T47D (cell line): ENCODE measurements around the gene PNMA8A.

ENCODE experiments used
- DNase-seq, 2 experiments: peaks; one replicate each; pipeline versions ENCODE4 v3.0.0 to v3.0.0-alpha.2; 2011 to 2012; ENCODE audit warnings: low read depth in 1 of 2, low spot score in 1 of 2
- JUND ChIP-seq: IDR thresholded peaks from 2 replicates; pipeline ENCODE4 v1.6.1; 2012; ENCODE audit warnings: low read depth
- in situ Hi-C: cut with HindIII; loops from 2 replicates; pipeline ENCODE4 v1.10.0; 2016; ENCODE audit warnings: low sequenced_read_pairs, low pct_unique_long_range_greater_than_20kb

The PNMA8A gene

GRCh38 chr19:46469541-46470185, 1.7 kb downstream of the PNMA8A start:
- no peak for DNase-seq
- no peak for TF ChIP-seq JUND
- in situ Hi-C loops = no loop called here

DNA sequence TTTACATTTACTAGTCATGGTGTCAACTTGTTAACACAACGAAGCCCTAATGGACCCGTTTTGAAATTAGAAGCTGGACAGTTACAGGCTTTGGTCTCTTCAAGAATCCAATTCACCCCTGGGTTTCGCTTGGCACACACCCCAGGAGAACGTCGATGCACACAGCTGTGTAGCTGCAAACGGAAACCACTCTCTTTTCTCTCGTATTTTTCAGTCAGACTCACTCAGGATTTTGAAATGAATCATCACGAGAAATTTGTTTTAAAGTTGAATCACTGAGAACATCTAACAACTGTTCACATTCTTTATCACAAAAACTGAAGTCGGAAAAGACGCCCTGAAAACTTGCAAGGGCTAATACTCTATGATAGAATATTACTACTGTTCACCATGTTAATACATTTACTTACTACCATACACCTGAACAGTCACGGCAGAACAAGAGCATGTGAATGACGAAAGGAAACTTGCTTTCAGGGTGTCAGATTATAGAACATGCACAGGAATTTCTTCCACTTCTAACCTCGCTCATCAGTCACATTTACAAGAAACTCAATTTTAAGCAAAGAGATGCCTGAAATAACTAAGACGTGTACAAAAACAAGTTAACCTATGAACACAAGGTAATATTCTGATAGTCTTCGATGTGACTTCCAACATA, 4.7 kb downstream of the PNMA8A start:
- in situ Hi-C loops = no loop called here
- DNase-seq = no peak
- no peak for TF ChIP-seq JUND

GRCh38 chr19:46463516-46463915, 7.8 kb downstream of the PNMA8A start:
- no peak for TF ChIP-seq JUND
- in situ Hi-C loops = no loop called here
- no peak for DNase-seq

GRCh38 chr19:46461537-46461936, 9.8 kb downstream of the PNMA8A start:
- in situ Hi-C loops = no loop called here
- no peak for TF ChIP-seq JUND
- no peak for DNase-seq

DNA sequence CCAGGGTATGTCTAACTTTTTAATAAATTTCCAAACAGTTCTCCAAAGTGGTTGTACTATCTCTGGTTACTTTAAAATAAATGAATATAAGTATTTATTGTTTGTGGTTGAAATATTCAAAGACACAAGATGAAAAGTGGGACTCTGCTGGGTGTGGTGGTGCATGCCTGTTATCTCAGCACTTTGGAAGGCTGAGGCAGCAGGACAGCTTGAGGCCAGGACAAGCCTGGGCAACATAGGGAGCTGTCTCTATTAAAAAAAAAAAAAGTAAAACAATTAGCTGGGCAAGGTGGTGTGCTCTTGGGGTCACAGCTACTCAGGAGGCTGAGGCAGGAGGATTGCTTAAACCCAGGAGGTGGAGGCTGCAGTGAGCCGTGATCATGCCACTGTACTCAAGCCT, 10.4 kb downstream of the PNMA8A start:
- in situ Hi-C loops = no loop called here
- DNase-seq = no peak
- no peak for TF ChIP-seq JUND

DNA sequence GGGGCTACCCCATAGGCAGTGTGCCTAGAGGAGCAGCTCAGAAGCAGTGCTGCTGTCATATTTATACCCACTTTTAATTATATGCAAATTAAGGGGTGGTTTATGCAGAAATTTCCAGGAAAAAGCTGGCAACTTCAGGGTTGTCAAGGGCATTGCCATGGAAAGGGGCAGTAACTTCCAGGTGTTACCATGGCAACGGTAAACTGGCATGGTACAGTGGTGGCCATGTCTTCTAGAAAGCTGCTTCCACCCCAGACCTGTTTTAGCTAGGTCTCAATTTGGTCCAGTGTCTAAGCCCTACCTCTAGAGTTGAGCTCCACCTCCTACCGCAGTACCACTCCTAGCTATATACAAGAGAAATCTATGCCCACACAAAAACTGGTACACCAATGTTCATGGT, 11.3 kb downstream of the PNMA8A start:
- in situ Hi-C loops = no loop called here
- no peak for TF ChIP-seq JUND
- DNase-seq = no peak

DNA sequence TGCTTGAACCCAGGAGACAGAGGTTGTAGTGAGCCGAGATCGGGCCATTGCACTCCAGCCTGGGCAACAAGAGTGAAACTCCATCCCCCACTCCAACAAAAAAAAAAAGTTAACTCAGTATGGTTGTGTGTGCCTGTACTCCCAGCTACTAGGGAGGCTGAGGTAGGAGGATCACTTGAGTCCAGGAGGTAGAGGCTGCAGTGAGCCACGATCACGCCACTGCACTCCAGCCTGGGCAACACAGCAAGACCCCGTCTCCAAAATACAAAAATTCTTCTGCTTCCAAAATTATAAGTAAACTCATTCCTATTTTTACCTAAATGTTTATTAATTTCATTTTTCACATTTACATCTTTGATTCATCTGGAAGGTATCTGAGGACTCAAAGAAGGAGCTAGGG, 14.4 kb downstream of the PNMA8A start:
- DNase-seq = no peak
- TF ChIP-seq JUND = no peak
- in situ Hi-C loops = no loop called here

- DNase-seq = no peak
- in situ Hi-C loops = no loop called here
- no peak for TF ChIP-seq JUND
Measured at GRCh38 chr19:46454244-46454643, 17.1 kb downstream of the PNMA8A start.

DNA sequence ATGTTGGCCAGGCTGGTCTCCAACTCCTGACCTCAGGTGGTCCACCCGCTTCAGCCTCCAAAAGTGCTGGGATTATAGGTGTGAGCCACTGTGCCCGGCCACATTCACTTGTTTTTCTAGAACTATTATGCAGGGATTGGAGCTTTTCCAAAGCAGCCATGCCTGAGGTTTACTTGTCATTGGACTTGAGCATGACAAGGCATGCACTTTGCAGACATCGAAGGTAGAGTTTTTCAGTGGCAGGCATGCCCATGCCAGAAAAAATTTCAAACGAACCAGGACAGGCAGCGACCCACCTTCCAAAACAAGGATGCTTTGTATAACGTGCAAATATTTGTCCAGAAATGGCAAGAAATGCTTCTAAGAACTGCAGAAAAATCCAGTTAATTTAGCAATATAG, 17.7 kb downstream of the PNMA8A start:
- in situ Hi-C loops = no loop called here
- no peak for DNase-seq
- TF ChIP-seq JUND = no peak

DNA sequence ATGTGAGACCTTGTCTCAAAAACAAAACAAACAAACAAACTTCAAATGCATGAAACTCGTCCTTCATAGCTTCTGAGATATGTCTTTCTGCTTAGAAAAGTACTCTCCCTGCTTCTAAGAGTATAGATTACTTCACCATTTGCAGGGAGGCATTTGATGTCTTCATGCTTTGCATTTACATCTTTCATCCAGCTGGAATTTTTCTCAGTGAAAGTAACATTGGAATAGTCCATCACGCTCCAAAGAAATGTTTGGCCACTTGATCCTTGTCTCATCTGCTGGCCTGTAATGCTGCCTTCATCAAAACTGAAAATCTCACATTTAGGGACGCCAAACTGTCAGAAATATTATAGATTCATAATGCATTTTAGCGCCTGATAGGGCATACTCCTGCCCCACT, 19.2 kb downstream of the PNMA8A start:
- no peak for TF ChIP-seq JUND
- in situ Hi-C loops = no loop called here
- DNase-seq = no peak

- DNase-seq = no peak
- no peak for TF ChIP-seq JUND
- in situ Hi-C loops = no loop called here
Measured at GRCh38 chr19:46451352-46451751, 20.0 kb downstream of the PNMA8A start.

DNA sequence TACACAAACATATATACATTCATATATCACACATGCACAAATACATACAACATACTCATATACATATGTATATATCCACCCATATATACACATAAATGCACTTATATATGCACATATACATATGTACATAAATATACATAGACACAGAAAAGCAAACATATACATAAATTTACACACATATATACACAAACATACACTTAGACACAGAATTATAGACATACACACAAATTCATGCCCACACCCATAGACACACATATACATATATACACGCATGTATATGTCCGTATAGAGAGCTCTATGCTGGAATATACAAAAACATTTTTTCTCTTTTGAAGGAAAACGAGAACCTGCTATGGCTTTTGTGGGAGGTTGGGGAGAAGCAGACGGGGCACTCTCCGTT, 20.6 kb downstream of the PNMA8A start:
- TF ChIP-seq JUND = no peak
- in situ Hi-C loops = no loop called here
- DNase-seq = no peak

DNA sequence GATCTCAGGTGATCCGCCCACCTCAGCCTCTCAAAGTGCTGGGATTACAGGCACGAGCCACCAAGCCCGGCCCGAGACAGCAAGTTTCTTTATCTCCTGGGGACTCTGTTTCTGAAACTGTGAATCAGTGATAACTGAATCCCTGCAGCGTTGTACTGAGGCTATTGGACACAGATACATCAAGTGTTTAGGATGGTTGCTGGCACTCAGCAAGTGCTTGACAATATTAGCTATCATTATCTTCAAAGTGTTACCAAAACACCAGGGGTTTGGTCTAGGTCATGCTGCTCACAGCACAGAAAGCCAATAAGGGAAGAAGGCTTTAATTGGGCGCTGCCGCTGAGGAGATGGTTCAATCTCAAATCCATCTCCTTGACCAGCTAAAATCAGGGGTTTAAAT, 22.1 kb downstream of the PNMA8A start:
- DNase-seq = no peak
- no peak for TF ChIP-seq JUND
- in situ Hi-C loops = no loop called here

- no peak for DNase-seq
- no peak for TF ChIP-seq JUND
- in situ Hi-C loops = no loop called here
Measured at GRCh38 chr19:46448601-46449000, 22.8 kb downstream of the PNMA8A start.
